Naive B cell (primary cell): ENCODE measurements around the gene EIPR1. TPM values are rescaled to one million over a fixed set of nuclear protein-coding genes. Genes with fewer than 3 reads are reported as not detected.
A peak's percentile ranks its signal among the peaks of the same experiment; 100 is the strongest.
"Not testable (repeated sequence)": the region's sequence is repeated elsewhere in the genome, so short reads cannot be mapped to it uniquely, and the experiment has no call there.

Experiments used
- ATAC-seq, 2 donors: fragments of 150-1000 bp; cut with Tn5 transposase; 2 replicates each; pipeline ENCODE4 v1.10.0; 2021; ENCODE audit warnings: low read depth in 2 of 2, mild to moderate bottlenecking in 2 of 2, moderate library complexity in 2 of 2
- DNase-seq: peaks from one replicate; pipeline ENCODE4 v3.0.0; 2022
- H3K27ac Mint-ChIP-seq, 6 donors: one replicate each; pipeline ENCODE4 v1.8.0; 2020 to 2022; ENCODE audit warnings: mild to moderate bottlenecking in 6 of 6, mixed read lengths in 6 of 6, moderate library complexity in 5 of 6, inconsistent platforms in 2 of 6
- H3K27me3 Mint-ChIP-seq, 3 donors: one replicate each; pipeline ENCODE4 v1.8.0; 2021 to 2022; ENCODE audit warnings: mixed read lengths in 3 of 3, mild to moderate bottlenecking in 1 of 3
- H3K36me3 Mint-ChIP-seq, 2 donors: one replicate each; pipeline ENCODE4 v1.8.0; 2020 to 2022; ENCODE audit warnings: mixed read lengths in 2 of 2, inconsistent platforms in 1 of 2, mild to moderate bottlenecking in 1 of 2
- H3K4me1 Mint-ChIP-seq, 3 donors: one replicate each; pipeline ENCODE4 v1.8.0; 2020 to 2022; ENCODE audit warnings: mixed read lengths in 3 of 3, inconsistent platforms in 1 of 3, mild to moderate bottlenecking in 1 of 3, moderate library complexity in 1 of 3
- H3K4me3 Mint-ChIP-seq, 8 donors: one replicate each; pipeline ENCODE4 v1.8.0; 2020 to 2022; ENCODE audit warnings: mild to moderate bottlenecking in 8 of 8, mixed read lengths in 8 of 8, moderate library complexity in 8 of 8, inconsistent platforms in 2 of 8
- H3K9me3 Mint-ChIP-seq, 7 donors: one replicate each; pipeline ENCODE4 v1.8.0; 2020 to 2022; ENCODE audit warnings: mixed read lengths in 7 of 7, mild to moderate bottlenecking in 5 of 7, inconsistent platforms in 2 of 7, moderate library complexity in 1 of 7
- polyA plus RNA-seq, 6 donors: library from polyadenylated mRNA; unstranded; fragments of 300-500 nt; fragmentation: Illumina TruSeq; gene quantifications; one replicate each; pipeline ENCODE4 v1.2.3, GENCODE V29; 2021; ENCODE audit warnings: low read depth in 6 of 6

Gene EIPR1
- polyA plus RNA-seq, 6 donors from 2014 or later, result 35.7 to 53.9 (median 40.9) TPM

GRCh38 chr2:3289971-3290370 is 87.6 kb downstream of the EIPR1 start:
- H3K4me1 Mint-ChIP-seq, result peaks cover 19 to 27% (median 26%) of the 10 kb centered on the region in 3 donors
- H3K27me3 Mint-ChIP-seq, result no peaks in the 10 kb centered on the region
- DNase-seq (no peak), ATAC-seq (no peak)
- H3K4me3 Mint-ChIP-seq, result peak overlapping the region in 1 of 8 donors; percentile 8
- no peak overlapping the region for H3K27ac Mint-ChIP-seq
- H3K9me3 Mint-ChIP-seq, result peaks cover 0 to 14% (median 2%) of the 10 kb centered on the region in 7 donors
- peaks cover 0 to 29% of the 10 kb centered on the region in 2 donors for H3K36me3 Mint-ChIP-seq

- ATAC-seq (no peak), DNase-seq (no peak)
- Mint-ChIP-seq H3K4me3 (peak overlapping the region in 1 of 8 donors; percentile 57), H3K9me3 (peaks cover 0 to 14% (median 2%) of the 10 kb centered on the region in 7 donors), H3K27ac (no peak overlapping the region), H3K36me3 (peaks cover 0 to 29% of the 10 kb centered on the region in 2 donors), H3K27me3 (no peaks in the 10 kb centered on the region), H3K4me1 (peaks cover 19 to 30% (median 29%) of the 10 kb centered on the region in 3 donors)
Observed at GRCh38 chr2:3289526-3289925, 88.1 kb downstream of the EIPR1 start.

- no peak for ATAC-seq
- peak overlapping the region in 1 of 6 donors; percentile 36 for H3K27ac Mint-ChIP-seq
- peaks cover 0 to 29% of the 10 kb centered on the region in 2 donors for H3K36me3 Mint-ChIP-seq
- DNase-seq, result no peak
- no peak overlapping the region for H3K4me3 Mint-ChIP-seq
- H3K4me1 Mint-ChIP-seq, result peaks cover 19 to 33% (median 31%) of the 10 kb centered on the region in 3 donors
- H3K9me3 Mint-ChIP-seq, result peaks cover 0 to 14% (median 2%) of the 10 kb centered on the region in 7 donors
- H3K27me3 Mint-ChIP-seq, result no peaks in the 10 kb centered on the region
Observed at GRCh38 chr2:3289171-3289515, 88.5 kb downstream of the EIPR1 start.

GRCh38 chr2:3288470-3289170 is 89.0 kb downstream of the EIPR1 start:
- H3K4me1 Mint-ChIP-seq, result peaks cover 19 to 33% (median 31%) of the 10 kb centered on the region in 3 donors
- peak overlapping the region in 1 of 6 donors; percentile 36 for H3K27ac Mint-ChIP-seq
- no peaks in the 10 kb centered on the region for H3K27me3 Mint-ChIP-seq
- H3K9me3 Mint-ChIP-seq, result peaks cover 0 to 14% (median 2%) of the 10 kb centered on the region in 7 donors
- ATAC-seq, result no peak
- DNase-seq, result no peak
- no peak overlapping the region for H3K4me3 Mint-ChIP-seq
- peaks cover 0 to 29% of the 10 kb centered on the region in 2 donors for H3K36me3 Mint-ChIP-seq

GRCh38 chr2:3287896-3288295 is 89.7 kb downstream of the EIPR1 start:
- DNase-seq, result no peak
- Mint-ChIP-seq H3K9me3 (peaks cover 0 to 14% (median 2%) of the 10 kb centered on the region in 7 donors), H3K27me3 (no peaks in the 10 kb centered on the region)

GRCh38 chr2:3286646-3287036 is 91.0 kb downstream of the EIPR1 start:
- DNase-seq, H3K4me3 Mint-ChIP-seq, H3K27me3 Mint-ChIP-seq, ATAC-seq: not testable (repeated sequence)
- Mint-ChIP-seq H3K27ac (peak overlapping the region in 1 of 6 donors; percentile 70), H3K4me1 (peaks cover 11 to 26% (median 25%) of the 10 kb centered on the region in 3 donors), H3K9me3 (peaks cover 0 to 14% (median 2%) of the 10 kb centered on the region in 7 donors), H3K36me3 (peaks cover 0 to 29% of the 10 kb centered on the region in 2 donors)

More at GRCh38 chr2:3287896-3288295, 89.7 kb downstream of the EIPR1 start:
- Mint-ChIP-seq H3K4me1 (peaks cover 19 to 33% (median 31%) of the 10 kb centered on the region in 3 donors), H3K36me3 (peaks cover 0 to 29% of the 10 kb centered on the region in 2 donors), H3K4me3 (no peak overlapping the region), H3K27ac (peak overlapping the region in 1 of 6 donors; percentile 70)
- ATAC-seq, result no peak

GRCh38 chr2:3285901-3286645 is 91.5 kb downstream of the EIPR1 start:
- H3K36me3 Mint-ChIP-seq, result peaks cover 0 to 29% of the 10 kb centered on the region in 2 donors
- no peak for DNase-seq
- H3K4me3 Mint-ChIP-seq, result no peak overlapping the region
- ATAC-seq, result no peak
- no peak overlapping the region for H3K27ac Mint-ChIP-seq
- peaks cover 9 to 26% (median 25%) of the 10 kb centered on the region in 3 donors for H3K4me1 Mint-ChIP-seq
- peaks cover 0 to 14% (median 2%) of the 10 kb centered on the region in 7 donors for H3K9me3 Mint-ChIP-seq
- no peaks in the 10 kb centered on the region for H3K27me3 Mint-ChIP-seq

- peak overlapping the region in 1 of 8 donors; percentile 35 for H3K4me3 Mint-ChIP-seq
- H3K27me3 Mint-ChIP-seq, result no peaks in the 10 kb centered on the region
- peaks cover 6 to 25% (median 24%) of the 10 kb centered on the region in 3 donors for H3K4me1 Mint-ChIP-seq
- DNase-seq (no peak), ATAC-seq (no peak)
- peaks cover 0 to 14% (median 2%) of the 10 kb centered on the region in 7 donors for H3K9me3 Mint-ChIP-seq
- H3K36me3 Mint-ChIP-seq, result peaks cover 0 to 24% of the 10 kb centered on the region in 2 donors
- H3K27ac Mint-ChIP-seq, result peak overlapping the region in 2 of 6 donors; percentile 60 to 78
Observed at GRCh38 chr2:3284657-3285630, 92.7 kb downstream of the EIPR1 start.

GRCh38 chr2:3283876-3284656 is 93.6 kb downstream of the EIPR1 start:
- ATAC-seq, H3K27ac Mint-ChIP-seq, H3K27me3 Mint-ChIP-seq, H3K4me3 Mint-ChIP-seq, DNase-seq: not testable (repeated sequence)
- Mint-ChIP-seq H3K36me3 (peaks cover 7 to 16% of the 10 kb centered on the region in 2 donors), H3K9me3 (peaks cover 0 to 12% (median 2%) of the 10 kb centered on the region in 7 donors), H3K4me1 (peaks cover 6 to 22% (median 15%) of the 10 kb centered on the region in 3 donors)

GRCh38 chr2:3283206-3283605 is 94.4 kb downstream of the EIPR1 start:
- H3K36me3 Mint-ChIP-seq, result peaks cover 7 to 20% of the 10 kb centered on the region in 2 donors
- no peaks in the 10 kb centered on the region for H3K27me3 Mint-ChIP-seq
- ATAC-seq (no peak), DNase-seq (no peak)
- no peak overlapping the region for H3K4me3 Mint-ChIP-seq
- peaks cover 9 to 26% (median 19%) of the 10 kb centered on the region in 3 donors for H3K4me1 Mint-ChIP-seq
- no peak overlapping the region for H3K27ac Mint-ChIP-seq
- H3K9me3 Mint-ChIP-seq, result peaks cover 0 to 13% (median 3%) of the 10 kb centered on the region in 7 donors

GRCh38 chr2:3282056-3282998 is 95.3 kb downstream of the EIPR1 start:
- Mint-ChIP-seq H3K27me3 (no peaks in the 10 kb centered on the region), H3K4me3 (no peak overlapping the region), H3K9me3 (peaks cover 0 to 10% (median 0%) of the 10 kb centered on the region in 7 donors), H3K27ac (peak overlapping the region in 1 of 6 donors; percentile 94), H3K4me1 (peaks cover 4 to 23% (median 16%) of the 10 kb centered on the region in 3 donors), H3K36me3 (peaks cover 7 to 20% of the 10 kb centered on the region in 2 donors)
- DNase-seq, result no peak
- ATAC-seq, result no peak
